HG03571 (cell line): ENCODE results near the gene STT3A.
"Not testable (repeated sequence)": the region's sequence is repeated elsewhere in the genome, so short reads cannot be mapped to it uniquely, and the experiment has no call there.

Experiments used
- ATAC-seq: cut with Tn5 transposase; IDR thresholded peaks from one replicate; pipeline ENCODE4 v1.9.1; 2021; ENCODE audit not compliant: unreplicated experiment

Gene STT3A

DNA sequence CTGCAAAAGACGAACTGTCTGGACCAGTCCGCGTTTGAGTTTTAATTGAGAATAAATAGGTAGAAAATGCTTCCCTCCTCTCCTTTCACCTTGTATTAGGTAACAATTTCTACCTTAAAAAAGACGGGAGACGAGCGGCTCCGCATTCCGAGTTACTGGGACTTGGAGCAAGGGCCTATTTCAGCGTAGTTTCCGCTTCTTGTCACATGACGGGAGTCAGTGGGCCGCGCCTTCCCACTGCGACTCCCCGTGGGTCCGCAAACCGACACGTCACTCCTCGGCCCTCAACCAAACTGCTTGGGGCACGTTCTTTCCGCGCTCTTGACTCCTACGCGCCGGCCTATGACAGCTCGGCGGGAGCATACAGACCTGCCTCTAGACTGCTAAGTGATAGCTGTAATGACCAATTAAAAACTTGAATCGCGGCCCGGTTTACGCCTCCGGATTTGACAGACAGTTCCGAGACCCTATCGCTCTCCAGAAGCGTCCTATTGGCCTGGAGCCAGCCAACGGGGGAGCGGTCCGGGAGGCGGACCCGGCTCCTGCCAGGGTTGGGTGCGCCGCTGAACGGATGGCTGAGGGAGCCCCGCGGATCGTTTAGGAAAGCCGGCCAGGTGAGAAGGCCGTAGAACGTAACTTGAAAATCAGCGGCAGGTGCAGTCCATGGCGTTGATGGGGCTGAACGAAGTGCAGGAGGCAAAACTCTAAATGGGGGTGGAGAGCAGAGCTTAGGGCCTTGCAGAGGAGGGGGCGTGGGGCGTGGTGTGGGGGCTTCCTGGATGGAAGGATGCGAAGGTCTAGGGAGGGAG, at the start of gene STT3A:
STT3A (plus strand) TSS at position 548 of the 809 bp plus-strand sequence. CDS start 3,064 bp downstream, outside the sequence.
- ATAC-seq: peak; percentile 97

DNA sequence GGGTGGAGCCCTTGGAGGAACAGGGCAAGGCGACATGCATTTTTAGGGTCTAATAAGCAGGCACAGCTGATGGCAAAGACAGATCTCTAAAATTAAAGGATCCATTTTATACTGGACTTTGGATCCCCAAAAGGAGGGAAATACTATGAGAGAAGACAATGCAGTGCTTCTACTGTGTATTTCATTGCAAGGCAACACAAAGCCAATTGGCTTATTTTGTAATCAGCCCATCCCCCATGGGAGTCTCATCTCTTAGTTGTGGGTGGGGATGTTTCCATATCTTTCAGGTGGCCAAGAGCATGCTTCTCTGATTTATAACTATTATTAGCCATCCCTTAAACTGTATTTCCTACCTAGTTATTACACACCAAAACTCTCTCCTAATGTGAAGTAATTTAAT, 41.9 kb upstream of the STT3A start:
- no peak for ATAC-seq

DNA sequence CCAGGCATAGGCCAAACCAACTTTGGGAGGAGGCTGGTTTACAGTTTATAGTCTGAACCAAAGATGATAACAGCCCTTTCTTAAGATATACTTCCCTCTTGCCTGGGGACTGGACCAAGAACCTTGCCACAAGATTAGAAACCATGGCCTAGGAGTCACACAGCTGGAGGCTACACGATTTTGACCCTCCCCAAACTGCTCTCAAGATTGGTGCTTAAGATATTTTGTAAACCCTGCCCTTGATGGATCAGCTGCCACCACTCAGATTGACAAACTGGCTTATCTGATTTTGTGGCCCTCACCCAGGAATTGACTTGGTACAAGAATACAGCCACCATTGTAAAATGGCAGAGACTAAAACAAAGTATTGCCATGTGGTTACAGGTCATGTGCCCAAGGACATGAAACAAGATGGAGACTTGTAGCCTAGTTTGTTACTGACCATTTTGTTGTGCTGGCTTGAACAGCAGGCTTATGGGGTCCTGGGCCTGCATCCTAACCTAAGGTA, 40.8 kb upstream of the STT3A start:
- ATAC-seq: no peak

DNA sequence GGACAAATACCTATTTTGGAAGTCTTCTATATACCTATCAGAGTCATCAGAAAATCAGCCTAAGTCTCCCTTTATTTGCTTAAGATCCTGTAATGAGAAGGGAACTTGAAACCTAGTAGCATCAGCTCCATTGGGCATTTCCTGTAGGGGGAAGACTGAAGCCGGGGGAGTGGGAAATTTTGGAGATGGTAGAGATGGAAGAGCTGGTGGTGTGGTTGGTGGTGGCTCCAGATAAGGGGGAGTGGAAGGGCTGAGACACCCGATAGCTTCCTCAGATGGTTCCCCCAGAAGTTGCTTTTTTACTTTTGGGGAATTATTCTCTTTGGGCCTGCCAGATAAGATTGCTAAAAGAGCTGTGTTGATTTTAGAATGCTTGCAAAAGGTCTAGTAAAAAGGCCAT, 39.7 kb upstream of the STT3A start:
- no peak for ATAC-seq

DNA sequence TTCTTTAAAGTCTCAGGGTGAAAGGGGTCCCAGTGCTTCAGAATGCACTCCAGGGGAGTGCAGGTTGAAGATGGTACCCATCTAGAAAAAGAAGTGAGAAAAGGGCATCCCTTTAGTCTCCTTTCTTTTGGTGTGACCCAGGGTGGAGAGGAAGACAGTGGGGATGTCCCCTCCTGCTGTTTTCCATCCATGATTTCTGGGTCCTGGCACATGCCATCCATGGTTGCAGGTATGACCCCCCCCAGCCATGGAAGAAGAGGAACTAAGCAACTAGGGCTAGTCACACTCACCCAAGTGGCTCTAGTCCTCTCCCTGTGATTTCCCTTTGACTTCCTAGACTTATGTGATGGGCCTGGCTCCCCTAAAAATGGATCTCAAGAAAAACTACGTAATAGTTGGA, 39.3 kb upstream of the STT3A start:
- no peak for ATAC-seq

DNA sequence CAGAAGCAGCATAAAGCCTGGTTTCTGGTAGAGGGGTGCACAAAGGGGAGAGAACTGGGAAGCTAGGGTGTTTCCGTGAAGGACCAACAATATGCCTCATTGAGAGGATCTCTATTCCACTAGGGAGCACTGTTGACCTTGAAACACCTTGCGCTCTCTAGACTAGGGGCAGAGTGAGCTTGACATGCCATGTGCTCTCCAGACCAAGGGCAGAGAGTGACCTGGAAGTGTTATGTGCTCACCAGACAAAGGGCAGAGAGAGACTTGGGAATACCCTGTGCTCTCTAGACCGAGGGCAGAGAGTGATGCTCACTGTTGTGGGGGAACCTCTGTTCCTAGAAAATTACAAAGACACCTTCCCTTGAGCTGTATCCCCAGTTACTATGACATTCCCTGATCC, 38.6 kb upstream of the STT3A start:
- ATAC-seq: no peak

DNA sequence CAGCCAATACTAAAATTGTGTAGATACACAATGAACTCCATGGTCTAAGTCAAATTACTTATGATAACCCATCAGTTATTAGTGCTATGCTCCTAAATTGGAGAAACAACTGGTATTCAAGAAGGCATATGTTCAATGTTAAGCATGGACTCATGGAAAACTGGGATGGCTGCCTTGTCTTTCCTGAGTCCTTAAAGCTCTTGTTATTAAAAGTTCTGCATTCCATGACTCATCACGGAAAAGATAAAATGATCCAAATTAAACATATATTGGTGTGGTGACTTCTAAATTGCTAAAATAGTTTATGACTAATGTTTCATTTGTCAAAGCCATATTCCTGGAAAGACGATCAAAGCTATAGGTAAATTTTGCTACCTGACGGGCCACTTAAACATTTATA, 32.8 kb upstream of the STT3A start:
- no peak for ATAC-seq

DNA sequence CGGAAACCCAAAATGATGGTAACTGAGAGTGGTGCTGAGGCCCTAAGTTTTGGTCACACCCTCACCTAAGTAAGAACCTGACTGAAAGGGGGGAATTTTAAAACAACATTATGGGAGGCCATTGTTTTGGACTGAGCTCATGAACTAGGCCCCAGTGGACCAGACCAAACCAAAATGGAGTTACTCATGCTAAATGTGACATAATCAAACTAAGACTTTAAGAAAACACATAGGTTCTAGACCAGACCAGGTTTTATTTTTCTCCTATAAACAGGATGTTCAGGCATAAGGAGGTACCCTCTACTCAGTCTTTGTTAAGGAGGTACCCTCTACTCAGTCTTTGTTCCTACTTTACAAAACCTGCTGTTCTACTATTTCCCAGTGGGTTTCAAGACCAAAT, 30.7 kb upstream of the STT3A start:
- ATAC-seq: no peak

DNA sequence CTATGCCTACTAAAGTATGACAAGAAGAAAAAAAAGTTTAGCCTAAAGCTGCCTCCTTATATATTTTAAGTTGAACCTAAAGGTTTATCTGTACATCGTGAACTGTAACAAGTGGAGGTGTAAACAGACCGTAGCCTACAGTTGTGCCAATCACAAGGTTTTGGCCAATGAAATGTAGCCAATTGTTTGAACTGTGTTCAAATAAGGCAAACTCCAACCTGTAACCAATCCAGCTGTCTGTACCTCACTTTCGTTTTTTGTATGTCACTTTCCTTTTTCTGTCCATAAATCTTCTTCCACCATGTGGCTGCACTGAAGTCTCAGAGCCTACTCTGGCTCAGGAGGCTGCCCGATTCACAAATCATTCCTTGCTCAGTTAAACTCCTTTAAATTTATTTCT, 30.2 kb upstream of the STT3A start:
- ATAC-seq: no peak

DNA sequence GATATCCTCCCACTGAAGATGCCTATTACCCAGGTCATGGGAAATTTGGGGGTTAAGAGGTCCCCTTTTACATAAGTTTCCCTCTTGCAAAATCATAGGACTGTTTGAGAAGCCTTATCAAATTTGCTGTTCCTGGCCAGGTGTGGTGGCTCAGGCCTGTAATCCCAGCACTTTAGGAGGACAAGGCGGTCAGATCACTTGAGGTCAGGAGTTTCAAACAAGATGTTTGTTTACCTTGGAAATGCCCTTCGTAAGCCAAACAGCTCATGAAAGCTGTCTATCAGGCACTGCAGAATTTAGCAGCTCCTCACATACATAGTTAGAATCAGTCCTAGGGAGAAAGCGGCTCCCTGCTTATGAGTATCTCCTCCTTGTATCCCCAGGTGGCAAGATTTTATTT, 28.3 kb upstream of the STT3A start:
- no peak for ATAC-seq

DNA sequence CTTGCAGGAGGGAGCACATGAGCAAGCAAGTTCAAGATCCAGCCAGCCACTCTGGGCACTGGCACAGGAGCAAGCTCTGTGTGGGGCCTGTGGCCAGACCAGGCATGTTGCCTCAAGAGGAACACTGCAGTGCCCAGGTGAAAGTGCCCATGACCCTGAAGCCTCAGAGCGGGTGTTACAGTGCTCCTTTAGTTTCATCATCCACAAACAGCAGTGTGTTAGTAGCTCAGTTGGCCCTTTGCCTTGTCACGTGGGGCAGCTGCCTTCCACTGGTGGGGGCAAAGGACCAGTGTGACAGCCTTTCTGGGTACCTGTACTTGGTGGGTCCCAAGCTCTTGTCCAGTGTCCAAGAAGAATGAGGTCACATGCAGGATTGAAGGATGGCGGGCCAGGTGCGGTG, 26.4 kb upstream of the STT3A start:
- ATAC-seq: no peak

DNA sequence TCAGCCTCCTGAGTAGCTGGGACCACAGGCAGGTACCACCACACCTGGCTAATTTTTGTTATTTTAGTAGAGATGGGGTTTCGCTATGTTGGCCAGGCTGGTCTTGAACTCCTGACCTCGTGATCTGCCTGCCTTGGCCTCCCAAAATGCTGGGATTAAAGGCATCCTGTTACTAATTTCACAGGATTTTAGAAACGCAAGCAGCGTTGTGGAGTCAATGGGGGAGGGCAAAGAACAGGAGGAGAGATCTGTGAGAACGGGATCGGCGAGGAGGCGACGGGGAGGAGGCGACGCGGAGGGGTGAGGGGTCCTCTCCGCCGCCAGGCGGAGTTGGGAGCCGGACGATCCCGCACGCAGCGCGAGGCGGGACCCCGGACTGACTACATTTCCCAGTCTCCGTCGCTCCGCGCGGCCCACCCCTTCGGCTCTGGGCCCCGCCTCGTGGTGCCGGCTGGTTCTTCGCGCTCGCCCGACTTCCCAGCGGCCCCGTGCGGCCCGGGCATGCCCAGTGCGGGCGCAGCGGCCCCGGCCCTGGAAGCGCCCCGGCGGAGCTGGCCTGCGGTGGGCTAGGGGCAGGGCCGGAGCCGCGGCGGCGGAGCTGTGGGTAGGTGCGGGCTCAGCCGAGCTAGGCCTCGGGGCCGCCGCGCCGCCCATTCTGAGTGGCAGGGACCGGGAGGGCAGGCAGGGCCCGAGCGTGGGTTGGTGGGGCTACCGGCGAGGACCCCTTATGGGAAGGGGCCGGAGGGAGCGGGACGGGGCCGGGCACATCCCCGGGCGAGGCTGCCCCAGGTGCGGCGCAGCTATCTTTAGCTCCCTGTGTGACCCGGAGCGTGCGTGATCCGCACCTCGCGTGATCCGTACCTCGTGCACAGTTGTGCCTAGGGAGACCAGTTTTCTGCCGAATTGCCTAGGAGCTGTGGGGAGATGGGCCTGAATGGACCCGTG, 23.4 kb upstream of the STT3A start, which contains the start of gene EI24:
EI24 (plus strand) TSS at position 508 of the 945 bp plus-strand sequence. CDS start 3,051 bp downstream, outside the sequence.
- ATAC-seq: peak; percentile 98

DNA sequence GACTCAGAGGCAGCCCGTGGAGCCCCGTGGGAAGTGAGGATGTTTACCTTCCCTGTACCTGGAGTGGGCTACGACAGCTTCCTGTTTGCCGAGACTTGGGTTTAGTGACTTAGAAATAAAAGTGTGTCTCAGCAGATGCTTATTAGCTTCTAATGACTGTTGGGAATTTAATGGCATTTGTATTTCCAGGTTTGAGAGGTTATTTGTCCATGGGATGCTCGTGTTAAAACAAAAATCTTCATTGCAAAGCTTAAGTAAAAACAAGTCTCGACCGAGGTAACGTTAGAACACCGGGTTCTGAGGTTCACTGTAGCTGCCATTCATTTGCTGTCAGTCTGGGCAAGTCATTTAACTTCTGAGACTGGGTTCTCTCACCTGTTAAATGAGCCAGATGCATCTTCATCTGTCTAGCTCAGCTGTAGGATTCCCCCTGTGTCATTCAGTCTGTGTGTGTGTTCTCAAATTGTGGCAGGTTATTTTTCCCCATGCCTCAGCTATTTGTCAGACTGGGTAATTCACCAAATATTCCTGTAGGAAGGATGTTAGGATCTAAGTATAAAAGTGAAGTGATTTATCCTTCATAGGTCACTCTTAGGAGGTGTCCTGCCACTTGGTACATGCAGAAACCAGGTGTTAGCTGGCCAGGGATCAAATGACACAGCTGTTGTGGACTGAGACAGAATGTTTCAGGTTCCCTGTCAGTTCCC, 22.6 kb upstream of the STT3A start:
- no peak for ATAC-seq

DNA sequence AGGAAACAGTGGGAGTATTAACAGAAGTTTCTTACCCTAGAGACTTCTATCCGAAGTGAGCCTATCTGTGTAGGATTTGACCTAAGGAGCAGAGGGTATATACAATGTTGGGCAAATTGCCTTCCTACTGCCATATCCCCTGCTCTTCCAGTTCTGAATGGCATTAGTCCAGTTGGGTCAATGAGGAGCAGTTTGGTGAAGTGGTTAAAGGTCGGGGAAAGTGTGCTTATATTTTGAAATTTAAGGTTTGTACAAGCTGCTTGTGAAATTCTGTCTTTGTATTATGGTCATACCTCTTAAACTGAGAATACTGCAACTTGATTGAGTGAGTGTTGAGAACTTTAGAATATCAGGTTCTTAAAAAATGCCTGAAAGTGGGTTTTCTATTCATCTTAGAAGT, 21.7 kb upstream of the STT3A start:
- no peak for ATAC-seq

DNA sequence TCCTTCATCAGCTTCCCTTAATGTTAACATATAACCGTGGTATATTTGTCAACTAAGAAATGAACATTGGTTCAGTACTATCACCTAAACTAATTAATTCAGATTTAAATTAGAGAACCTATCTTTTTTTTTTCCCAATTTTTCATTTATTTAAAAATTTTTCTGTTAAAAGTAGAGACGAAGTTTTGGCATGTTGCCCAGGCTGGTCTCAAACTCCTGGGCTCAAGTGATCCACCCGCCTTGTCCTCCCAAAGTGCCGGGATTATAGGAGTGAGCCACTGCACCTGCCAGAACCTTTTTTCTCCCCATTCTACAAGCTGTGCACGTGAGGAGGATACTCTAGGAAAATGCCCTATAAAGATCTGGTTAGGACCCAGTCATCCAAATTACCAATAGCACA, 19.7 kb upstream of the STT3A start:
- ATAC-seq: no peak

DNA sequence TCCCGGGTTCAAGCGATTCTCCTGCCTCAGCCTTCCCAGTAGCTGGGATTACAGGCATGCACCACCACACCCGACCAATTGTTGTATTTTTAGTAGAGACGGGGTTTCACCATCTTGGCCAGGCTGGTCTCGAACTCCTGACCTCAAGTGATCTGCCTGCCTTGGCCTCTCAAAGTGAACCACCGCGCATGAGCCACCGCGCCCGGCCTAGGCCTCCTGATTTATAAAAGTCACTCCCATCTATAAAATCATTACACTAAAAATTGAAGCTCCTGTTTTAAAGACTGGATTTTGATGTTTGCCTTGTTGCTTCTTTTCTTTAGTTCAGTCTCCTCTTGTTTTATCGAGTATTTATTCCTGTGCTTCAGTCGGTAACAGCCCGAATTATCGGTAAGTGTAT, 15.5 kb upstream of the STT3A start:
- not testable (repeated sequence) for ATAC-seq

DNA sequence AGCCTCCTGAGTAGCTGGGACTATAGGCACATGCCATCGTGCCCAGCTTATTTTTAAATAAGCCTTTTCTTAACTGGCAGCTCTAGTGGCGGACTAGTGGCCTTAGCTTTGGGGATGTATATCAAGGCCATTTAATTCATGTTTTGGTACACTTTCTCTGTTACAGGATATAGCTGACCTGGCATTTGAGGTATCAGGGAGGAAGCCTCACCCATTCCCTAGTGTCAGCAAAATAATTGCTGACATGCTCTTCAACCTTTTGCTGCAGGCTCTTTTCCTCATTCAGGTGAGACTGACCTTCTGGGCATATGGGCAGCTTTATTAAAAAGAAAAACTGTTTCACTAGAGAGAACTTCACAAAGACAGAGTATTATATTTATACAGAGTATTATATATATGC, 13.9 kb upstream of the STT3A start:
- ATAC-seq: no peak

DNA sequence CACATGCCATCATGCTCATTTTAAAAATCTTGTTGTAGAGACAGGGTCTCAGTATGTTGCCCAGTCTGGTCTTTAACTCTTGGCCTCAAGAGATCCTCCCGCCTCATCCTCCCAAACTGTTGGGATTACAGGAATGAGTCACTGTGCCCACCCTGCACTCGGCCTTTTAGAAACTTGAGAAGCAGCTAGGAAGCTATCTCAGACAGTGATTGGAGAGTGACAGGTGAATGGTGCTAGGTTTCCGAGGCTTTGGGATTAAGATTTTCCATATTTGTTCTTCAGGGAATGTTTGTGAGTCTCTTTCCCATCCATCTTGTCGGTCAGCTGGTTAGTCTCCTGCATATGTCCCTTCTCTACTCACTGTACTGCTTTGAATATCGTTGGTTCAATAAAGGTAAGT, 12.8 kb upstream of the STT3A start:
- no peak for ATAC-seq

DNA sequence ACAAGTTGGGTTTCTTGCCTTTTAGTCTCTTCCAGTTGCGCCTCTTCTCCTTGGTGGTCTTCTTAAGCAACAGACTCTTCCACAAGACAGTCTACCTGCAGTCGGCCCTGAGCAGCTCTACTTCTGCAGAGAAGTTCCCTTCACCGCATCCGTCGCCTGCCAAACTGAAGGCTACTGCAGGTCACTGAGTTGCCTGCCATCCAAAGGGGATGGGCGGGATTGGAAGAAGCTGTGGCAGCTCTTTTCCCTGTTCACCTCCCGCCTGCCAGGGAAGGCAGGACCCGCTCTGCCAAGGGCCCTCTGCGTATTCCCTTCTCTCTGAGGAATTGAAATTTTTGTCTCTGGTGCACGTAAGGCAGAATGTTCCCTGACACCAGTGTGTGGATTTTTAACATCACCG, 9.2 kb upstream of the STT3A start:
- no peak for ATAC-seq

DNA sequence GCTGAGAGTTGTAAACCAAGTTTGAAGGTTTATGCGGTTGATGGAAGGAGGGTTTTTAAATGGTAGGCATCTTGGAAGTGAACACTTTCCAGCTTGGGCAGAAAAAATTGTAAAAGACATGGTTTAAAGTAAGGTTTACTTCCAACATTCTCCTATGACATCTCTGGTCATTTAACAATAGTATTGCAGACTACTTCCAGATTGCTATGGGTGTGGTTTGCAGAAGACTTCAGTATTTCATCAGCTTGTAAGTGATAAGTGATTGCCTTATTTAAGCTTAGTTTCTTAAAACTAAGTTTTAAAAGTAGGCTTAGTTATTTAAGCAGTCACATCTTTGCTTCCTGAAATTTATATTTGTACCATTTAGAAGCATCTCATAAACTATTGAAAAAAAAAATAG, 7.2 kb upstream of the STT3A start:
- no peak for ATAC-seq

DNA sequence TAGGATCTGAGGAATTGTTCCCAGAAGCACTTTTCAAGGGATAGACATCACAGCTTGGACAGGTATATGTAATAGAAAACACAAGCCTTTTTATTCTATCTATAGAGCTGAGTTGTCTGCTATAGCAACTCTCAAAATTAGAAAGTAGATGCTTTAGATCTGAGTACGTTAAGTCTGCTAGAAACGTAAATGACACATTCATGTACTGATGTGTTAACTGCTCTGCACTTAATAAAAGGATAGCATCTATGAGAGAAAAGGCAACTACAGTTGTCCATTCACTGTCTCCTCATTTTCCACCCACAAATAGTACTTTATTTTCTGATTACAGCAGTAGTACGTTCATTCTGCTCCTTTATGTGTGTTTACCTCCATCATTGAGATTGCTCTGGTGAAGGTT, 6.0 kb upstream of the STT3A start:
- no peak for ATAC-seq
